Neuron (in vitro differentiated cells): ENCODE data around the gene LEF1.

Experiments
- H2AFZ ChIP-seq: one replicate; pipeline ENCODE4 v1.6.1; 2013; ENCODE audit warnings: low read depth, mild to moderate bottlenecking, inconsistent platforms, low read length, moderate library complexity
- H3K27me3 ChIP-seq: one replicate; pipeline ENCODE4 v1.6.1; 2013; ENCODE audit warnings: low read length; ENCODE audit not compliant: insufficient read depth
- H3K36me3 ChIP-seq: one replicate; pipeline ENCODE4 v1.6.1; 2013; ENCODE audit warnings: low read length; ENCODE audit not compliant: insufficient read depth
- H3K4me1 ChIP-seq: one replicate; pipeline ENCODE4 v1.6.1; 2013; ENCODE audit warnings: low read length; ENCODE audit not compliant: insufficient read depth
- H3K4me3 ChIP-seq: 2 replicates; pipeline ENCODE4 v1.5.1; 2013; ENCODE audit warnings: mild to moderate bottlenecking, low read length, moderate library complexity
- H3K9me3 ChIP-seq: one replicate; pipeline ENCODE4 v1.6.1; 2013; ENCODE audit warnings: low read length

The LEF1 gene

GRCh38 chr4:108140328-108140727 lies 28.4 kb downstream of the LEF1 start:
- Histone ChIP-seq H3K4me1 (peaks cover 59% of the 10 kb centered on the region), H2AFZ (no peak overlapping the region), H3K4me3 (no peak overlapping the region), H3K36me3 (no peaks in the 10 kb centered on the region), H3K27me3 (no peaks in the 10 kb centered on the region), H3K9me3 (no peaks in the 10 kb centered on the region)

GRCh38 chr4:108139089-108139488 lies 29.6 kb downstream of the LEF1 start:
- H3K27me3 ChIP-seq: no peaks in the 10 kb centered on the region
- H3K9me3 ChIP-seq: no peaks in the 10 kb centered on the region
- H3K4me1 ChIP-seq: peaks cover 53% of the 10 kb centered on the region
- no peak overlapping the region for H2AFZ ChIP-seq
- no peaks in the 10 kb centered on the region for H3K36me3 ChIP-seq
- no peak overlapping the region for H3K4me3 ChIP-seq

- Histone ChIP-seq H3K9me3 (no peaks in the 10 kb centered on the region), H3K4me1 (peaks cover 20% of the 10 kb centered on the region), H3K36me3 (no peaks in the 10 kb centered on the region), H3K4me3 (no peak overlapping the region), H3K27me3 (no peaks in the 10 kb centered on the region), H2AFZ (peak overlapping the region; percentile 32)
Observed at GRCh38 chr4:108135549-108136209, 33.1 kb downstream of the LEF1 start.

GRCh38 chr4:108130955-108131354 lies 37.8 kb downstream of the LEF1 start:
- Histone ChIP-seq H3K9me3 (no peaks in the 10 kb centered on the region), H3K27me3 (no peaks in the 10 kb centered on the region), H3K4me1 (peaks cover 19% of the 10 kb centered on the region), H3K36me3 (no peaks in the 10 kb centered on the region), H3K4me3 (no peak overlapping the region), H2AFZ (no peak overlapping the region)

GRCh38 chr4:108129196-108129595 lies 39.5 kb downstream of the LEF1 start:
- no peaks in the 10 kb centered on the region for H3K27me3 ChIP-seq
- peaks cover 8% of the 10 kb centered on the region for H3K4me1 ChIP-seq
- H3K9me3 ChIP-seq: no peaks in the 10 kb centered on the region
- no peaks in the 10 kb centered on the region for H3K36me3 ChIP-seq
- H2AFZ ChIP-seq: no peak overlapping the region
- no peak overlapping the region for H3K4me3 ChIP-seq

GRCh38 chr4:108126806-108127205 lies 41.9 kb downstream of the LEF1 start:
- Histone ChIP-seq H3K4me1 (peaks cover 8% of the 10 kb centered on the region), H3K9me3 (no peaks in the 10 kb centered on the region), H3K4me3 (no peak overlapping the region), H2AFZ (no peak overlapping the region), H3K36me3 (no peaks in the 10 kb centered on the region), H3K27me3 (no peaks in the 10 kb centered on the region)

GRCh38 chr4:108120789-108121188 lies 47.9 kb downstream of the LEF1 start:
- H3K36me3 ChIP-seq: no peaks in the 10 kb centered on the region
- H3K27me3 ChIP-seq: no peaks in the 10 kb centered on the region
- no peaks in the 10 kb centered on the region for H3K9me3 ChIP-seq
- H3K4me1 ChIP-seq: peaks cover 13% of the 10 kb centered on the region
- no peak overlapping the region for H2AFZ ChIP-seq
- no peak overlapping the region for H3K4me3 ChIP-seq

- Histone ChIP-seq H2AFZ (no peak overlapping the region), H3K36me3 (no peaks in the 10 kb centered on the region), H3K9me3 (no peaks in the 10 kb centered on the region), H3K27me3 (no peaks in the 10 kb centered on the region), H3K4me3 (no peak overlapping the region), H3K4me1 (peaks cover 16% of the 10 kb centered on the region)
Observed at GRCh38 chr4:108119199-108119800, 49.4 kb downstream of the LEF1 start.

GRCh38 chr4:108118505-108118904 lies 50.2 kb downstream of the LEF1 start:
- Histone ChIP-seq H3K36me3 (no peaks in the 10 kb centered on the region), H2AFZ (no peak overlapping the region), H3K4me1 (peaks cover 17% of the 10 kb centered on the region), H3K4me3 (no peak overlapping the region), H3K27me3 (no peaks in the 10 kb centered on the region), H3K9me3 (no peaks in the 10 kb centered on the region)

- Histone ChIP-seq H3K4me1 (peaks cover 20% of the 10 kb centered on the region), H2AFZ (no peak overlapping the region), H3K27me3 (no peaks in the 10 kb centered on the region), H3K9me3 (no peaks in the 10 kb centered on the region), H3K36me3 (no peaks in the 10 kb centered on the region), H3K4me3 (no peak overlapping the region)
Observed at GRCh38 chr4:108117418-108118182, 51.1 kb downstream of the LEF1 start.

GRCh38 chr4:108116423-108117168 lies 52.1 kb downstream of the LEF1 start:
- H2AFZ ChIP-seq: no peak overlapping the region
- no peaks in the 10 kb centered on the region for H3K36me3 ChIP-seq
- H3K27me3 ChIP-seq: no peaks in the 10 kb centered on the region
- no peak overlapping the region for H3K4me3 ChIP-seq
- peaks cover 20% of the 10 kb centered on the region for H3K4me1 ChIP-seq
- H3K9me3 ChIP-seq: no peaks in the 10 kb centered on the region

- peaks cover 20% of the 10 kb centered on the region for H3K4me1 ChIP-seq
- H2AFZ ChIP-seq: no peak overlapping the region
- H3K9me3 ChIP-seq: no peaks in the 10 kb centered on the region
- no peaks in the 10 kb centered on the region for H3K36me3 ChIP-seq
- H3K4me3 ChIP-seq: no peak overlapping the region
- H3K27me3 ChIP-seq: no peaks in the 10 kb centered on the region
Observed at GRCh38 chr4:108115168-108115526, 53.6 kb downstream of the LEF1 start.

GRCh38 chr4:108114503-108114902 lies 54.2 kb downstream of the LEF1 start:
- Histone ChIP-seq H2AFZ (no peak overlapping the region), H3K4me3 (no peak overlapping the region), H3K4me1 (peaks cover 20% of the 10 kb centered on the region), H3K27me3 (no peaks in the 10 kb centered on the region), H3K9me3 (no peaks in the 10 kb centered on the region), H3K36me3 (no peaks in the 10 kb centered on the region)
